Neural progenitor cell (in vitro differentiated cells): ENCODE measurements around the gene MKRN2. TPM values are rescaled to one million over a fixed set of nuclear protein-coding genes. Genes with fewer than 3 reads are reported as not detected.

Experiments
- DNase-seq: peaks from one replicate; pipeline ENCODE4 v3.0.0-alpha.2; 2016; ENCODE audit warnings: low spot score
- H2AFZ ChIP-seq: fragments of 200-600 bp; sonication (generic); replicated peaks from 2 replicates; pipeline ENCODE4 v1.6.1; 2016; ENCODE audit warnings: antibody characterized with exemption
- H3F3A ChIP-seq: fragments of 200-600 bp; sonication (generic); 2 replicates; pipeline ENCODE4 v1.6.1; 2016; ENCODE audit warnings: antibody characterized with exemption, low read depth
- H3K27ac ChIP-seq: fragments of 200-600 bp; sonication (generic); 2 replicates; pipeline ENCODE4 v1.5.1; 2016; ENCODE audit warnings: mild to moderate bottlenecking
- H3K27me3 ChIP-seq: fragments of 200-600 bp; sonication (generic); 2 replicates; pipeline ENCODE4 v1.6.1; 2016; ENCODE audit warnings: mild to moderate bottlenecking, moderate library complexity
- H3K36me3 ChIP-seq: fragments of 200-600 bp; sonication (generic); 2 replicates; pipeline ENCODE4 v1.5.1; 2016
- H3K4me1 ChIP-seq: fragments of 200-600 bp; sonication (generic); 2 replicates; pipeline ENCODE4 v1.6.1; 2016; ENCODE audit warnings: mixed run types
- H3K4me2 ChIP-seq: fragments of 200-600 bp; sonication (generic); 2 replicates; pipeline ENCODE4 v1.6.1; 2016
- H3K4me3 ChIP-seq: fragments of 200-600 bp; sonication (generic); 2 replicates; pipeline ENCODE4 v1.5.1; 2016
- H3K79me2 ChIP-seq: fragments of 200-600 bp; sonication (generic); 2 replicates; pipeline ENCODE4 v1.6.1; 2016; ENCODE audit warnings: low read depth
- H3K9ac ChIP-seq: fragments of 200-600 bp; sonication (generic); 2 replicates; pipeline ENCODE4 v1.6.1; 2016
- H3K9me3 ChIP-seq: fragments of 200-600 bp; sonication (generic); 2 replicates; pipeline ENCODE4 v1.5.1; 2016; ENCODE audit warnings: low read depth
- H4K20me1 ChIP-seq: fragments of 200-600 bp; sonication (generic); 2 replicates; pipeline ENCODE4 v1.6.1; 2016; ENCODE audit warnings: low read depth
- H3K27ac Mint-ChIP-seq: 3 replicates; pipeline ENCODE4 v1.8.0; 2021; ENCODE audit warnings: mixed read lengths
- H3K27me3 Mint-ChIP-seq: 2 replicates; pipeline ENCODE4 v1.8.0; 2022; ENCODE audit warnings: low read depth, mild to moderate bottlenecking, inconsistent platforms, moderate library complexity, mixed read lengths; ENCODE audit not compliant: insufficient read depth
- H3K36me3 Mint-ChIP-seq: 3 replicates; pipeline ENCODE4 v1.8.0; 2021; ENCODE audit warnings: mixed read lengths
- H3K4me1 Mint-ChIP-seq: 3 replicates; pipeline ENCODE4 v1.8.0; 2021; ENCODE audit warnings: mixed read lengths
- H3K4me3 Mint-ChIP-seq: 3 replicates; pipeline ENCODE4 v1.8.0; 2021; ENCODE audit warnings: mild to moderate bottlenecking, moderate library complexity, mixed read lengths
- H3K9me3 Mint-ChIP-seq: 3 replicates; pipeline ENCODE4 v1.8.0; 2020; ENCODE audit warnings: mixed read lengths
- CTCF ChIP-seq: fragments of 200-600 bp; sonication (generic); IDR thresholded peaks from 2 replicates; pipeline ENCODE4 v1.5.1; 2017; ENCODE audit warnings: antibody characterized with exemption, mild to moderate bottlenecking
- EZH2 ChIP-seq: fragments of 200-600 bp; sonication (generic); IDR thresholded peaks from 2 replicates; pipeline ENCODE4 v1.6.1; 2017; ENCODE audit warnings: antibody characterized with exemption, mild to moderate bottlenecking, moderate library complexity
- EZH2phosphoT487 ChIP-seq: fragments of 200-600 bp; sonication (generic); IDR thresholded peaks from 2 replicates; pipeline ENCODE4 v1.6.1; 2017; ENCODE audit warnings: antibody characterized with exemption
- total RNA-seq: library from RNA; depleted of rRNA; stranded (reverse); fragments of >200 nt; gene quantifications from 2 replicates; pipeline ENCODE4 v1.2.3, GENCODE V29; 2015; ENCODE audit warnings: low replicate concordance

MKRN2 gene
- total RNA-seq, 1 donor from 2014 or later = 26.5 TPM

DNA sequence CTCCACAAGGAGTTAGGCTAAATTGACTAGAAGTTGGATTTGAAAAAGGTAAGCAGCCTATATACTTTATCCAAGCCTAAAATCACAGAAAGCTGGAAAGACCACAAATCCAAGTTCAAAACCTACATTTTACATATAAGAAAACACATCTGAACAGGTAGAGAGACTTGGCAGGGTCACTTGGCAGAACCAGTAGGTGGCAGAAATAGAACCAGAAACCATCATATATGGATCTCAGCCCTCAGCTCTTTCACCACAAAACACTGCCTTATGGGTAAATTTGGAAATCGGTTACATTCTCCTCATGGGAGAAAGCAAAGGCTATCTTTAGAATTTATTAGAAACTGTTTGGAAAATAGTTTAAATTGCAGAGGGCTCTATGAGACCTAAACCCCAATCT lies 44.2 kb downstream of the MKRN2 start:
- Histone ChIP-seq H3K4me3 (no peak overlapping the region), H3K36me3 (peaks cover 38% of the 10 kb centered on the region), H4K20me1 (peaks cover 17% of the 10 kb centered on the region), H3K4me2 (no peak overlapping the region), H2AFZ (no peak overlapping the region), H3K9me3 (no peaks in the 10 kb centered on the region), H3K9ac (no peak overlapping the region), H3K27ac (no peak overlapping the region), H3F3A (no peaks in the 10 kb centered on the region), H3K4me1 (no peaks in the 10 kb centered on the region), H3K27me3 (no peaks in the 10 kb centered on the region), H3K79me2 (peaks cover 5% of the 10 kb centered on the region)
- Mint-ChIP-seq H3K4me1 (no peaks in the 10 kb centered on the region), H3K27ac (no peak overlapping the region), H3K27me3 (peaks cover 3% of the 10 kb centered on the region), H3K9me3 (no peaks in the 10 kb centered on the region), H3K36me3 (peaks cover 28% of the 10 kb centered on the region), H3K4me3 (no peak overlapping the region)
- TF ChIP-seq EZH2 = no peak
- no peak for TF ChIP-seq CTCF
- no peak for TF ChIP-seq EZH2phosphoT487
- no peak for DNase-seq

DNA sequence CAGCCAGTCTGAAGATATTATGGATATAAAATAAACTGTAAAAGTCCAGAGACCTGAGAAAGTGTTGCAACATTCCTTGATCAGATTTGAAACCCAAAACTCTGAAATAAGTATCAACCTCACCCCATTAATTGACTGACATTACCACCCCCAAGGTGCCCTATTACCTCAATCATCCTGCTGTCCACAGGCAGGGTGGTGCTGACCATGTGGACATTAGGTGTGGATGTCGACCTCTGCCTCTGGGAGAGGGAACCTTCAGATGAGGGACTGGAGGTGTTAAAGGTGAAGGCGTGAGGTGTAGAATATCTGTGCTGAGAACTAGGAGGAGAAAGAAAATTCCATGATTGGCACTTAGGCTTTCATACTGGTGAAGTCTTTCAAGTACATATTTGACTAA lies 47.1 kb downstream of the MKRN2 start:
- no peaks in the 10 kb centered on the region for H3K4me1 ChIP-seq
- H3K27me3 ChIP-seq = no peaks in the 10 kb centered on the region
- no peaks in the 10 kb centered on the region for H3F3A ChIP-seq
- no peak overlapping the region for H3K4me2 ChIP-seq
- no peak overlapping the region for H3K4me3 ChIP-seq
- TF ChIP-seq CTCF = no peak
- TF ChIP-seq EZH2 = no peak
- TF ChIP-seq EZH2phosphoT487 = no peak
- peaks cover 3% of the 10 kb centered on the region for H3K27me3 Mint-ChIP-seq
- peaks cover 30% of the 10 kb centered on the region for H3K36me3 Mint-ChIP-seq
- no peak overlapping the region for H2AFZ ChIP-seq
- peaks cover 41% of the 10 kb centered on the region for H3K36me3 ChIP-seq
- H3K9me3 ChIP-seq = no peaks in the 10 kb centered on the region
- H3K4me1 Mint-ChIP-seq = no peaks in the 10 kb centered on the region
- no peak overlapping the region for H3K27ac Mint-ChIP-seq
- H3K4me3 Mint-ChIP-seq = no peak overlapping the region
- no peak overlapping the region for H3K27ac ChIP-seq
- no peak for DNase-seq
- H3K9ac ChIP-seq = no peak overlapping the region
- no peaks in the 10 kb centered on the region for H3K9me3 Mint-ChIP-seq
- H4K20me1 ChIP-seq = peaks cover 17% of the 10 kb centered on the region
- H3K79me2 ChIP-seq = peaks cover 5% of the 10 kb centered on the region

- H3K27ac ChIP-seq = no peak overlapping the region
- H3K9ac ChIP-seq = no peak overlapping the region
- H3K27me3 ChIP-seq = no peaks in the 10 kb centered on the region
- no peak overlapping the region for H3K4me3 ChIP-seq
- no peaks in the 10 kb centered on the region for H3K4me1 ChIP-seq
- H4K20me1 ChIP-seq = peaks cover 31% of the 10 kb centered on the region
- H2AFZ ChIP-seq = no peak overlapping the region
- Mint-ChIP-seq H3K27me3 (peaks cover 3% of the 10 kb centered on the region), H3K36me3 (peaks cover 25% of the 10 kb centered on the region), H3K27ac (no peak overlapping the region), H3K4me1 (no peaks in the 10 kb centered on the region), H3K4me3 (no peak overlapping the region), H3K9me3 (no peaks in the 10 kb centered on the region)
- no peaks in the 10 kb centered on the region for H3F3A ChIP-seq
- no peaks in the 10 kb centered on the region for H3K9me3 ChIP-seq
- no peak for TF ChIP-seq CTCF
- TF ChIP-seq EZH2 = no peak
- TF ChIP-seq EZH2phosphoT487 = no peak
- H3K4me2 ChIP-seq = no peak overlapping the region
- H3K79me2 ChIP-seq = peaks cover 35% of the 10 kb centered on the region
- H3K36me3 ChIP-seq = peaks cover 23% of the 10 kb centered on the region
- no peak for DNase-seq
Measured at GRCh38 chr3:12608376-12608775, 51.5 kb downstream of the MKRN2 start.
